K562 (cell line): ENCODE data around the gene KCNK18. TPM values are rescaled to one million over a fixed set of nuclear protein-coding genes. Genes with fewer than 3 reads are reported as not detected.
A peak's percentile ranks its signal among the peaks of the same experiment; 100 is the strongest.

Experiments used
- ATAC-seq: fragments of 200-7000 bp; cut with Tn5 transposase; 3 replicates; pipeline ENCODE4 v1.9.1; 2020; ENCODE audit warnings: moderate library complexity
- BruUV-seq: library from RNA; stranded (reverse); fragments of 400-500 nt; replicated peaks from 2 replicates; lab custom pipeline; 2021; lab: Mats Ljungman, UMichigan
- CTCF ChIA-PET: fragments of 300-600 bp; formaldehyde crosslinking; extraction: SDS; loops from one replicate; lab custom pipeline; 2021; ENCODE audit warnings: low intra/inter-chr PET ratio; lab: Yijun Ruan, JAX
- POLR2A ChIA-PET: fragments of 300-600, 350-650 bp; sonication (Branson Sonifier 250); formaldehyde crosslinking; extraction: SDS; loops from one replicate; lab custom pipeline; 2021; ENCODE audit warnings: antibody characterized with exemption, inconsistent platforms; lab: Yijun Ruan, JAX
- DNase-seq, 4 experiments: peaks; one replicate each; pipeline versions ENCODE4 v3.0.0 to v3.0.0-alpha.2; 2011 to 2018; ENCODE audit warnings: low spot score in 3 of 4, mixed read lengths in 3 of 4; ENCODE audit errors: extremely low read depth in 1 of 4
- FAIRE-seq: peaks from 2 replicates; lab custom pipeline; 2011; peaks lifted over from hg19 to GRCh38; lab: Jason Lieb, UNC
- H2AFZ ChIP-seq: 2 replicates; pipeline ENCODE4 v1.6.0; 2011; ENCODE audit warnings: low read depth, low read length, control low read depth, inconsistent platforms
- H3K27ac ChIP-seq: fragments of 200-600 bp; 3 replicates; pipeline ENCODE4 v1.8.0; 2011; ENCODE audit warnings: low read depth, mild to moderate bottlenecking, control low read depth, inconsistent platforms, low read length, moderate library complexity, mixed read lengths; ENCODE audit errors: extremely low read depth
- H3K27me3 ChIP-seq, 2 experiments: fragments of 300-600 bp in 1 of 2; 2 replicates in 1 of 2; 3 replicates in 1 of 2; pipeline versions ENCODE4 v1.6.0 to v1.8.0; 2011; ENCODE audit warnings: inconsistent platforms in 2 of 2, low read length in 2 of 2, mild to moderate bottlenecking in 1 of 2, mixed read lengths in 1 of 2, moderate library complexity in 1 of 2; ENCODE audit not compliant: control insufficient read depth in 2 of 2, insufficient read depth in 2 of 2
- H3K36me3 ChIP-seq: fragments of 300-600 bp; 3 replicates; pipeline ENCODE4 v1.8.0; 2011; ENCODE audit warnings: mild to moderate bottlenecking, low read length, inconsistent platforms; ENCODE audit not compliant: control insufficient read depth, insufficient read depth
- H3K4me1 ChIP-seq, 2 experiments: fragments of 200-600 bp in 1 of 2; replicated peaks in 1 of 2; 2 replicates in 1 of 2; 3 replicates in 1 of 2; pipeline versions ENCODE4 v1.5.1 to v1.8.0; 2011; ENCODE audit warnings: inconsistent platforms in 2 of 2, low read length in 2 of 2, mild to moderate bottlenecking in 1 of 2, mixed read lengths in 1 of 2, moderate library complexity in 1 of 2; ENCODE audit not compliant: control insufficient read depth in 2 of 2, insufficient read depth in 2 of 2
- H3K4me2 ChIP-seq: 2 replicates; pipeline ENCODE4 v1.6.1; 2011; ENCODE audit warnings: low read length, control low read depth, inconsistent platforms, mixed read lengths; ENCODE audit not compliant: insufficient read depth
- H3K4me3 ChIP-seq: fragments of 200-600 bp; sonication (generic), shearing (Covaris generic); 2 replicates; pipeline ENCODE4 v1.5.1; 2016; ENCODE audit warnings: control low read depth, inconsistent platforms
- H3K79me2 ChIP-seq: fragments of 200-600 bp; 3 replicates; pipeline ENCODE4 v1.8.0; 2011; ENCODE audit warnings: low read length, inconsistent platforms; ENCODE audit not compliant: control insufficient read depth, insufficient read depth
- H3K9ac ChIP-seq, 2 experiments: 2 replicates each; pipeline versions ENCODE4 v1.6.0 to v1.6.1; 2011; ENCODE audit warnings: low read depth in 2 of 2, low read length in 2 of 2, control low read depth in 1 of 2, inconsistent platforms in 1 of 2, mild to moderate bottlenecking in 1 of 2, mixed read lengths in 1 of 2; ENCODE audit not compliant: insufficient read depth in 1 of 2
- H3K9me1 ChIP-seq: one replicate; pipeline ENCODE4 v1.6.0; 2011; ENCODE audit warnings: inconsistent platforms, mild to moderate bottlenecking, low read length, moderate library complexity; ENCODE audit not compliant: control insufficient read depth, insufficient read depth
- H3K9me3 ChIP-seq: replicated peaks from 2 replicates; pipeline ENCODE4 v1.5.1; 2011; ENCODE audit warnings: low read depth, low read length, inconsistent platforms; ENCODE audit not compliant: control insufficient read depth, insufficient read depth
- H4K20me1 ChIP-seq: replicated peaks from 2 replicates; pipeline ENCODE4 v1.6.1; 2011; ENCODE audit warnings: low read length, inconsistent platforms, mixed read lengths; ENCODE audit not compliant: control insufficient read depth, insufficient read depth
- ASH1L ChIP-seq: fragments of 450-650 bp; IDR thresholded peaks from 2 replicates; pipeline ENCODE4 v1.6.1; 2018; ENCODE audit warnings: borderline replicate concordance, mild to moderate bottlenecking, low read depth; ENCODE audit not compliant: partially characterized antibody
- CBFB ChIP-seq: sonication (generic); formaldehyde crosslinking; IDR thresholded peaks from 2 replicates; pipeline ENCODE4 v1.4.0; 2020; ENCODE audit warnings: mild to moderate bottlenecking, missing genetic modification reagents
- CREM ChIP-seq: IDR thresholded peaks from 2 replicates; pipeline ENCODE4 v1.6.1; 2014; ENCODE audit warnings: antibody characterized with exemption, low read depth
- E4F1 ChIP-seq: fragments of 250-450 bp; sonication (Bioruptor Pico); IDR thresholded peaks from 2 replicates; pipeline ENCODE4 v1.5.0; 2021; ENCODE audit warnings: mild to moderate bottlenecking, borderline replicate concordance
- EP300 ChIP-seq: IDR thresholded peaks from 2 replicates; pipeline ENCODE4 v1.6.1; 2012; ENCODE audit warnings: low read length, improper control_type of control experiment
- ETS1 ChIP-seq: conservative IDR thresholded peaks from 2 replicates; pipeline ENCODE4 v1.6.1; 2011; ENCODE audit warnings: low read depth, mild to moderate bottlenecking, low read length; ENCODE audit not compliant: control insufficient read depth
- HLTF ChIP-seq: fragments of 450-650 bp; IDR thresholded peaks from 2 replicates; pipeline ENCODE4 v1.6.1; 2016
- KDM1A ChIP-seq, 2 experiments: fragments of 450-650 bp; IDR thresholded peaks; 2 replicates each; pipeline ENCODE4 v1.6.1; 2016; ENCODE audit warnings: mild to moderate bottlenecking in 2 of 2
- KLF16 ChIP-seq: IDR thresholded peaks from 2 replicates; pipeline ENCODE4 v1.6.1; 2016; ENCODE audit warnings: antibody characterized with exemption
- NCOA6 ChIP-seq: fragments of 450-650 bp; IDR thresholded peaks from 2 replicates; pipeline ENCODE4 v1.6.1; 2017; ENCODE audit warnings: mild to moderate bottlenecking
- PHB ChIP-seq: fragments of 250-450 bp; sonication (Bioruptor Pico); IDR thresholded peaks from 2 replicates; pipeline ENCODE4 v1.5.0; 2021
- SMARCA4 ChIP-seq: fragments of 450-650 bp; IDR thresholded peaks from 2 replicates; pipeline ENCODE4 v1.6.1; 2016
- SP1 ChIP-seq: sonication (generic); formaldehyde crosslinking; IDR thresholded peaks from 2 replicates; pipeline ENCODE4 v1.8.1; 2022; ENCODE audit warnings: mild to moderate bottlenecking, missing genetic modification reagents
- SPI1 ChIP-seq: IDR thresholded peaks from 2 replicates; pipeline ENCODE4 v1.6.1; 2011; ENCODE audit warnings: low read depth, low read length, control low read depth, borderline replicate concordance
- STAT5A ChIP-seq: IDR thresholded peaks from 2 replicates; pipeline ENCODE4 v1.6.1; 2012; ENCODE audit warnings: low read length, inconsistent platforms, borderline replicate concordance
- TAF1 ChIP-seq: IDR thresholded peaks from 2 replicates; pipeline ENCODE4 v1.6.1; 2011; ENCODE audit warnings: mild to moderate bottlenecking, low read length, moderate library complexity; ENCODE audit not compliant: insufficient read depth, control insufficient read depth, severe bottlenecking; ENCODE audit errors: extremely low read depth
- TEAD4 ChIP-seq, 2 experiments: sonication (generic) in 1 of 2; formaldehyde crosslinking in 1 of 2; IDR thresholded peaks; 2 replicates each; pipeline versions ENCODE4 v1.6.1 to v1.8.0; 2012 to 2022; ENCODE audit warnings: borderline replicate concordance in 1 of 2, inconsistent platforms in 1 of 2, low read length in 1 of 2, mild to moderate bottlenecking in 1 of 2, missing genetic modification reagents in 1 of 2
- ZBTB17 ChIP-seq: fragments of 450-650 bp; formaldehyde crosslinking; IDR thresholded peaks from 2 replicates; pipeline ENCODE4 v1.4.0; 2020; ENCODE audit warnings: mild to moderate bottlenecking
- ZFP36 ChIP-seq: fragments of 150-350 bp; IDR thresholded peaks from 2 replicates; pipeline ENCODE4 v1.6.1; 2018; ENCODE audit warnings: low read length, low read depth; ENCODE audit not compliant: partially characterized antibody
- WGBS: fragments of 100-300 bp; shearing (Covaris generic); methylation state at CpG from one replicate; pipeline ENCODE4 v1.1.6; 2016; ENCODE audit warnings: low coverage, mixed read lengths; ENCODE audit not compliant: insufficient coverage; ENCODE audit errors: missing lambda C conversion rate; 5-methylcytosine and 5-hydroxymethylcytosine counted together
- in situ Hi-C: fragments of 300-500 bp; cut with MboI; formaldehyde crosslinking; loops from 4 replicates; pipeline ENCODE4 v1.15.0; 2018; ENCODE audit warnings: inconsistent platforms, mixed read lengths
- intact Hi-C: fragments of 100-400 bp; cut with micrococcal nuclease; formaldehyde crosslinking; loops from 2 replicates; pipeline ENCODE4 v1.14.2; 2022
- polyA plus RNA-seq, 8 experiments: library from polyadenylated mRNA; depleted of rRNA in 4 of 8; stranded (reverse) in 5 of 8; unstranded in 3 of 8; fragments of >200 nt; fragmentation: Nextera tagmentation in 2 of 8; fragmentation: Illumina TruSeq in 1 of 8; extraction: Ambion mirVana in 2 of 8; extraction: Trizol in 1 of 8; gene quantifications; 2 replicates each; pipeline versions ENCODE4 v1.2.1 to v1.2.3, GENCODE V29; 2011 to 2014; ENCODE audit warnings: inconsistent platforms in 1 of 8, missing spikeins in 1 of 8
- total RNA-seq, 7 experiments: library from RNA; depleted of rRNA in 6 of 7; stranded (reverse); fragments of >200 nt in 6 of 7; fragmentation: Illumina TruSeq in 2 of 7; extraction: Trizol in 2 of 7; gene quantifications; 2 replicates each; pipeline versions ENCODE4 v1.2.1 to v1.2.3, GENCODE V29; 2011 to 2021; ENCODE audit warnings: low replicate concordance in 1 of 7

The KCNK18 gene
- total and polyA plus RNA-seq, 9 of the 15 experiments (the other 6 are each of a cell fraction or from before 2014, with no cell fraction given), result not detected

- ChIA-PET CTCF (no interaction called here), POLR2A (interaction anchor here (0.6 to 1.5 kb wide), 4 partner anchors 24 to 103 kb away, joined by 3 to 4 read pairs (median 3); no protein-coding TSS in a partner anchor)
- FAIRE-seq (peak; percentile 37), ATAC-seq (peak; percentile 79), DNase-seq (peak in 3 of 4 experiments; percentile 21 to 62 (median 47))
- Histone ChIP-seq H3K4me2 (no peak overlapping the region), H4K20me1 (no peaks in the 10 kb centered on the region), H3K27me3 (peaks cover 3 to 27% of the 10 kb centered on the region in 2 experiments; a peak in 4 of 5 replicates), H3K36me3 (no peaks in the 10 kb centered on the region), H3K9me1 (no peaks in the 10 kb centered on the region), H3K9ac (peak overlapping the region in 1 of 2 experiments; percentile 26; a peak in 1 of 4 replicates), H3K4me3 (no peak overlapping the region), H2AFZ (no peak overlapping the region), H3K27ac (no peak overlapping the region), H3K4me1 (peaks cover 0 to 17% of the 10 kb centered on the region in 2 experiments; a peak in 2 of 5 replicates), H3K9me3 (no peaks in the 10 kb centered on the region), H3K79me2 (no peaks in the 10 kb centered on the region)
- intact Hi-C loops, result no loop called here
- WGBS, result 1% methylated on average over 15 of the region's 56 CpGs
- BruUV-seq, result no TSS peak
- in situ Hi-C loops, result loop anchor here (25.0 kb wide), 1 partner anchor 195 kb away; no protein-coding TSS in a partner anchor
- peak; percentile 29; the same call in 1 of the 2 replicates for TF ChIP-seq KLF16
- peak; percentile 25; the same call in 1 of the 2 replicates for TF ChIP-seq EP300
- TF ChIP-seq ZBTB17, result no peak
- no peak for TF ChIP-seq ETS1
- TF ChIP-seq PHB (CRISPR knock-in tag), result no peak
- no peak for TF ChIP-seq SP1 (CRISPR knock-in tag)
- TF ChIP-seq CREM, result no peak
- no peak for TF ChIP-seq SPI1
- TF ChIP-seq E4F1 (CRISPR knock-in tag), result no peak
- TF ChIP-seq TEAD4 (IDR thresholded peaks at IDR 0.05; ENCODE audit: low read length), result peak; percentile 80
- no peak for TF ChIP-seq TEAD4 (CRISPR knock-in tag; IDR thresholded peaks at IDR 0.05; ENCODE audit: borderline replicate concordance)
- peak in 1 of 2 experiments; percentile 11; a peak in 1 of 4 replicates for TF ChIP-seq KDM1A (IDR thresholded peaks at IDR 0.05)
- no peak for TF ChIP-seq CBFB (CRISPR knock-in tag)
- TF ChIP-seq ASH1L, result no peak
- no peak for TF ChIP-seq HLTF
- TF ChIP-seq SMARCA4, result 0 out of 2 replicates have a peak, but pooled peaks have one; percentile 34
- peak; percentile 10; the same call in 1 of the 2 replicates for TF ChIP-seq STAT5A
- TF ChIP-seq TAF1, result no peak
- no peak for TF ChIP-seq ZFP36
- TF ChIP-seq NCOA6, result no peak
These were observed 44.5 kb downstream of the KCNK18 start for GRCh38 chr10:117241541-117242462.
